PC-9 (cell line): ENCODE measurements around the gene RAET1G. TPM values are rescaled to one million over a fixed set of nuclear protein-coding genes. Genes with fewer than 3 reads are reported as not detected.
"Not testable (repeated sequence)": the region's sequence is repeated elsewhere in the genome, so short reads cannot be mapped to it uniquely, and the experiment has no call there.

Experiments
- BruUV-seq: library from RNA; stranded (reverse); fragments of 400-500 nt; replicated peaks from 2 replicates; lab custom pipeline; 2021; lab: Mats Ljungman, UMichigan
- CTCF ChIA-PET: fragments of 300-600 bp; sonication (Branson Sonifier 250); formaldehyde crosslinking; loops from one replicate; lab custom pipeline; 2022; ENCODE audit warnings: antibody characterized with exemption; lab: Charles Lee
- POLR2A ChIA-PET: fragments of 300-600 bp; sonication (Branson Sonifier 250); formaldehyde crosslinking; loops from one replicate; lab custom pipeline; 2022; ENCODE audit warnings: antibody characterized with exemption; ENCODE audit not compliant: unreplicated experiment; lab: Charles Lee
- DNase-seq, 2 experiments: peaks; one replicate each; pipeline versions ENCODE4 v3.0.0 to v3.0.0-alpha.2; 2015 to 2022; ENCODE audit warnings: mixed read lengths in 1 of 2
- H2AFZ ChIP-seq: fragments of 200-600 bp; sonication (generic); 2 replicates; pipeline ENCODE4 v1.8.1; 2017; ENCODE audit warnings: antibody characterized with exemption
- H3F3A ChIP-seq: fragments of 200-600 bp; sonication (generic); 2 replicates; pipeline ENCODE4 v1.8.1; 2017; ENCODE audit warnings: antibody characterized with exemption, mild to moderate bottlenecking, low read depth; ENCODE audit not compliant: insufficient read depth
- H3K27ac ChIP-seq: fragments of 200-600 bp; sonication (generic); 2 replicates; pipeline ENCODE4 v1.6.1; 2016; ENCODE audit warnings: mixed run types
- H3K27me3 ChIP-seq: fragments of 200-600 bp; sonication (generic); 2 replicates; pipeline ENCODE4 v1.6.1; 2016; ENCODE audit warnings: low read depth, mixed run types; ENCODE audit not compliant: insufficient read depth
- H3K36me3 ChIP-seq: fragments of 200-600 bp; sonication (generic); 2 replicates; pipeline ENCODE4 v1.6.1; 2016; ENCODE audit warnings: low read depth, mixed run types
- H3K4me1 ChIP-seq: fragments of 200-600 bp; sonication (generic); replicated peaks from 2 replicates; pipeline ENCODE4 v1.6.1; 2016; ENCODE audit warnings: mixed run types; ENCODE audit not compliant: insufficient read depth
- H3K4me2 ChIP-seq: fragments of 200-600 bp; sonication (generic); 2 replicates; pipeline ENCODE4 v1.6.1; 2017; ENCODE audit warnings: mixed run types
- H3K4me3 ChIP-seq: fragments of 200-600 bp; sonication (generic); 2 replicates; pipeline ENCODE4 v1.6.1; 2016; ENCODE audit warnings: mixed run types
- H3K79me2 ChIP-seq: fragments of 200-600 bp; sonication (generic); 2 replicates; pipeline ENCODE4 v1.6.1; 2017; ENCODE audit warnings: low read depth, mixed run types
- H3K9me2 ChIP-seq: fragments of 200-600 bp; sonication (generic); 2 replicates; pipeline ENCODE4 v1.8.1; 2017; ENCODE audit warnings: mild to moderate bottlenecking; ENCODE audit not compliant: insufficient read depth
- H3K9me3 ChIP-seq: fragments of 200-600 bp; sonication (generic); 2 replicates; pipeline ENCODE4 v1.8.1; 2016; ENCODE audit warnings: low read depth; ENCODE audit not compliant: insufficient read depth
- H4K20me1 ChIP-seq: fragments of 200-600 bp; sonication (generic); 2 replicates; pipeline ENCODE4 v1.8.1; 2017; ENCODE audit not compliant: insufficient read depth
- CTCF ChIP-seq: fragments of 200-600 bp; sonication (generic); conservative IDR thresholded peaks from 2 replicates; pipeline ENCODE4 v1.6.1; 2017; ENCODE audit warnings: mixed run types, antibody characterized with exemption, mild to moderate bottlenecking, moderate library complexity
- EZH2 ChIP-seq: fragments of 200-600 bp; sonication (generic); IDR thresholded peaks from 2 replicates; pipeline ENCODE4 v1.8.0; 2017; ENCODE audit warnings: antibody characterized with exemption, low read depth
- intact Hi-C: fragments of 100-400 bp; cut with micrococcal nuclease; formaldehyde crosslinking; loops from one replicate; pipeline ENCODE4 v1.10.0; 2022; ENCODE audit not compliant: unreplicated experiment
- total RNA-seq: library from RNA; stranded (reverse); gene quantifications from 2 replicates; pipeline ENCODE4 v1.2.3, GENCODE V29; 2021

Gene RAET1G
- total RNA-seq, 1 experiment from 2014 or later: not detected

GRCh38 chr6:149945276-149945675, 22.4 kb upstream of the RAET1G start:
- H3K27ac ChIP-seq, DNase-seq, H3K4me1 ChIP-seq, CTCF ChIA-PET, H3K4me2 ChIP-seq, H4K20me1 ChIP-seq, H3K9me2 ChIP-seq, BruUV-seq, H3K9me3 ChIP-seq, H3F3A ChIP-seq, H3K27me3 ChIP-seq, H3K4me3 ChIP-seq, H3K79me2 ChIP-seq, intact Hi-C loops, POLR2A ChIA-PET, H2AFZ ChIP-seq, H3K36me3 ChIP-seq: not testable (repeated sequence)

- DNase-seq, BruUV-seq, H3K4me1 ChIP-seq, H3K36me3 ChIP-seq, H4K20me1 ChIP-seq, H3K27ac ChIP-seq, H3K4me2 ChIP-seq, H3K27me3 ChIP-seq, H2AFZ ChIP-seq, H3K9me3 ChIP-seq, H3F3A ChIP-seq, H3K4me3 ChIP-seq, H3K9me2 ChIP-seq, POLR2A ChIA-PET, CTCF ChIA-PET, H3K79me2 ChIP-seq, intact Hi-C loops: not testable (repeated sequence)
Observed at GRCh38 chr6:149943321-149943720, 20.4 kb upstream of the RAET1G start.

- Histone ChIP-seq H3F3A (no peaks in the 10 kb centered on the region), H3K27me3 (no peaks in the 10 kb centered on the region), H3K79me2 (no peaks in the 10 kb centered on the region), H3K27ac (no peak overlapping the region), H3K4me2 (peak overlapping the region; percentile 91), H3K9me2 (no peaks in the 10 kb centered on the region), H2AFZ (peak overlapping the region; percentile 94), H3K4me1 (0 out of 2 replicates have a peak, but pooled peaks cover 5% of the 10 kb centered on the region), H3K9me3 (no peaks in the 10 kb centered on the region), H4K20me1 (no peaks in the 10 kb centered on the region), H3K4me3 (peak overlapping the region; percentile 83), H3K36me3 (no peaks in the 10 kb centered on the region)
- TF ChIP-seq CTCF (no peak), EZH2 (no peak)
- intact Hi-C loops: no loop called here
- CTCF ChIA-PET: no interaction called here
- BruUV-seq: no TSS peak
- no peak for DNase-seq
- POLR2A ChIA-PET: no interaction called here
Observed at GRCh38 chr6:149942461-149942829, 19.5 kb upstream of the RAET1G start.

GRCh38 chr6:149941583-149942460, 18.9 kb upstream of the RAET1G start, which contains the start of gene ULBP2:
Gene ULBP2, plus strand, starts transcription at chr6:149942014. Its CDS starts 59 bp downstream, at chr6:149942073.
- POLR2A ChIA-PET: no interaction called here

More at GRCh38 chr6:149941583-149942460, 18.9 kb upstream of the RAET1G start, which contains the start of gene ULBP2:
- TSS peak; percentile 22 for BruUV-seq
- TF ChIP-seq EZH2 (no peak), CTCF (no peak)
- no peaks in the 10 kb centered on the region for H3K79me2 ChIP-seq
- no peaks in the 10 kb centered on the region for H4K20me1 ChIP-seq
- no peak within 1 kb of the TSS for H3K27ac ChIP-seq
- intact Hi-C loops: no loop called here
- no peaks in the 10 kb centered on the region for H3K9me2 ChIP-seq
- DNase-seq: peak; percentile 75 to 78
- no peaks in the 10 kb centered on the region for H3K36me3 ChIP-seq
- peak within 1 kb of the TSS; percentile 91 for H3K4me2 ChIP-seq
- no peaks in the 10 kb centered on the region for H3K9me3 ChIP-seq
- CTCF ChIA-PET: no interaction called here
- peak within 1 kb of the TSS; percentile 83 for H3K4me3 ChIP-seq
- no peaks in the 10 kb centered on the region for H3K27me3 ChIP-seq
- peak within 1 kb of the TSS; percentile 94 for H2AFZ ChIP-seq
- 0 out of 2 replicates have a peak, but pooled peaks cover 5% of the 10 kb centered on the region for H3K4me1 ChIP-seq
- no peaks in the 10 kb centered on the region; the same call in 1 of the 2 replicates for H3F3A ChIP-seq
